Panc1 (cell line): Measurements from ENCODE around the gene LY6G6D. TPM values are rescaled to one million over a fixed set of nuclear protein-coding genes. Genes with fewer than 3 reads are reported as not detected.

Experiments
- ATAC-seq: fragments of 200-7000 bp; cut with Tn5 transposase; 2 replicates; pipeline ENCODE4 v1.9.1; 2020; ENCODE audit warnings: mild to moderate bottlenecking, moderate library complexity
- BruUV-seq: library from RNA; stranded (reverse); fragments of 400-500 nt; replicated peaks from 2 replicates; lab custom pipeline; 2021; lab: Mats Ljungman, UMichigan
- CTCF ChIA-PET: fragments of 300-600 bp; sonication (Branson Sonifier 250); formaldehyde crosslinking; loops from one replicate; lab custom pipeline; 2022; ENCODE audit warnings: antibody characterized with exemption; lab: Charles Lee
- POLR2A ChIA-PET: fragments of 300-600 bp; sonication (Branson Sonifier 250); formaldehyde crosslinking; loops from one replicate; lab custom pipeline; 2022; ENCODE audit warnings: antibody characterized with exemption; lab: Charles Lee
- DNase-seq: peaks from one replicate; pipeline ENCODE4 v3.0.0-alpha.2; 2010; ENCODE audit warnings: low read depth, low spot score
- H3K27ac ChIP-seq: 2 replicates; pipeline ENCODE4 v1.5.1; 2011; ENCODE audit warnings: mild to moderate bottlenecking, low read length, inconsistent platforms
- H3K27me3 ChIP-seq: fragments of 200-500 bp; sonication (Bioruptor generic); 2 replicates; pipeline ENCODE4 v1.6.0; 2014; ENCODE audit warnings: low read length, inconsistent platforms; ENCODE audit not compliant: control insufficient read depth, insufficient read depth
- H3K36me3 ChIP-seq: fragments of 200-500 bp; sonication (Bioruptor generic); 2 replicates; pipeline ENCODE4 v1.5.1; 2014; ENCODE audit warnings: inconsistent platforms, mild to moderate bottlenecking, low read length, moderate library complexity; ENCODE audit not compliant: control insufficient read depth, insufficient read depth
- H3K4me1 ChIP-seq: 2 replicates; pipeline ENCODE4 v1.5.1; 2011; ENCODE audit warnings: inconsistent platforms, mild to moderate bottlenecking, low read length, moderate library complexity; ENCODE audit not compliant: control insufficient read depth, insufficient read depth
- H3K4me3 ChIP-seq, 2 experiments: 2 replicates each; pipeline ENCODE4 v1.5.1; 2011 to 2012; ENCODE audit warnings: low read depth in 2 of 2, low read length in 2 of 2, mild to moderate bottlenecking in 2 of 2, inconsistent platforms in 1 of 2, moderate library complexity in 1 of 2
- H3K9me3 ChIP-seq: fragments of 200-500 bp; sonication (Bioruptor generic); 2 replicates; pipeline ENCODE4 v1.5.1; 2014; ENCODE audit warnings: low read depth, mild to moderate bottlenecking, inconsistent platforms, low read length, moderate library complexity; ENCODE audit not compliant: control insufficient read depth, insufficient read depth
- CTCF ChIP-seq: fragments of 450-650 bp; IDR thresholded peaks from 2 replicates; pipeline ENCODE4 v1.5.1; 2017; ENCODE audit warnings: mild to moderate bottlenecking
- POLR2AphosphoS5 ChIP-seq: IDR thresholded peaks from 2 replicates; pipeline ENCODE4 v1.6.1; 2012; ENCODE audit warnings: mild to moderate bottlenecking, low read depth, low read length, moderate library complexity
- REST ChIP-seq, 2 experiments: IDR thresholded peaks; 2 replicates each; pipeline ENCODE4 v1.6.1; 2011 to 2012; ENCODE audit warnings: low read depth in 2 of 2, control low read depth in 1 of 2, low read length in 1 of 2, mild to moderate bottlenecking in 1 of 2, moderate library complexity in 1 of 2; ENCODE audit not compliant: insufficient read depth in 1 of 2
- SIN3A ChIP-seq: IDR thresholded peaks from 2 replicates; pipeline ENCODE4 v1.6.1; 2012; ENCODE audit warnings: low read depth, mild to moderate bottlenecking, low read length, moderate library complexity, borderline replicate concordance; ENCODE audit not compliant: insufficient read depth
- TCF7L2 ChIP-seq: IDR thresholded peaks from 2 replicates; pipeline ENCODE4 v1.6.1; 2011; ENCODE audit warnings: mild to moderate bottlenecking, low read depth, low read length, inconsistent platforms
- in situ Hi-C: cut with HindIII; loops from 2 replicates; pipeline ENCODE4 v1.10.0; 2016; ENCODE audit warnings: low sequenced_read_pairs, low pct_unique_long_range_greater_than_20kb
- intact Hi-C: fragments of 100-400 bp; cut with micrococcal nuclease; formaldehyde crosslinking; loops from one replicate; pipeline ENCODE4 v1.10.0; 2022; ENCODE audit not compliant: unreplicated experiment
- total RNA-seq: library from RNA; stranded (reverse); gene quantifications from one replicate; pipeline ENCODE4 v1.2.1, GENCODE V29; 2021; ENCODE audit not compliant: unreplicated experiment

Gene LY6G6D
- total RNA-seq, 1 experiment from 2014 or later = not detected

GRCh38 chr6:31681135-31681671 lies 33.9 kb upstream of the LY6G6D start:
- Histone ChIP-seq H3K4me1 (peaks cover 4% of the 10 kb centered on the region; the same call in 1 of the 2 replicates), H3K4me3 (no peak overlapping the region), H3K27me3 (no peaks in the 10 kb centered on the region), H3K36me3 (no peaks in the 10 kb centered on the region), H3K27ac (no peak overlapping the region), H3K9me3 (no peaks in the 10 kb centered on the region)
- in situ Hi-C loops = no loop called here
- no peak for TF ChIP-seq TCF7L2
- no peak for TF ChIP-seq SIN3A
- no peak for TF ChIP-seq REST (IDR thresholded peaks at IDR 0.05; ENCODE audit: insufficient read depth in 1 of 2, low read depth in 2 of 2, low read length in 1 of 2)
- TF ChIP-seq POLR2AphosphoS5 = no peak
- TF ChIP-seq CTCF = no peak
- ChIA-PET POLR2A (interaction anchor here (0.7 kb wide), 2 partner anchors 61 to 115 kb away, joined by 4 to 11 read pairs; no protein-coding TSS in a partner anchor), CTCF (interaction anchor here (0.6 kb wide), 1 partner anchor 13 kb away, joined by 3 read pairs; no protein-coding TSS in a partner anchor)
- ATAC-seq = no peak
- intact Hi-C loops = loop anchor here (5.0 kb wide), 2 partner anchors 91 to 151 kb away; no protein-coding TSS in a partner anchor
- DNase-seq = no peak
- BruUV-seq = no TSS peak

GRCh38 chr6:31683591-31683990 lies 31.6 kb upstream of the LY6G6D start:
- intact Hi-C loops = loop anchor here (5.0 kb wide), 2 partner anchors 89 to 149 kb away; no protein-coding TSS in a partner anchor
- CTCF ChIA-PET = no interaction called here
- DNase-seq (no peak), ATAC-seq (no peak)
- in situ Hi-C loops = no loop called here
- H3K27ac ChIP-seq = no peak overlapping the region
- no peaks in the 10 kb centered on the region for H3K9me3 ChIP-seq
- TF ChIP-seq SIN3A = no peak
- H3K4me3 ChIP-seq = no peak overlapping the region
- no TSS peak for BruUV-seq
- POLR2A ChIA-PET = no interaction called here
- 0 out of 2 replicates have a peak, but pooled peaks cover 2% of the 10 kb centered on the region for H3K36me3 ChIP-seq
- peaks cover 4% of the 10 kb centered on the region; the same call in 1 of the 2 replicates for H3K4me1 ChIP-seq
- H3K27me3 ChIP-seq = no peaks in the 10 kb centered on the region

GRCh38 chr6:31686483-31686882 lies 28.7 kb upstream of the LY6G6D start:
- BruUV-seq = no TSS peak
- DNase-seq (no peak), ATAC-seq (no peak)
- Histone ChIP-seq H3K9me3 (no peaks in the 10 kb centered on the region), H3K36me3 (0 out of 2 replicates have a peak, but pooled peaks cover 5% of the 10 kb centered on the region), H3K4me1 (no peaks in the 10 kb centered on the region), H3K27ac (no peak overlapping the region), H3K4me3 (no peak overlapping the region), H3K27me3 (no peaks in the 10 kb centered on the region)
- CTCF ChIA-PET = no interaction called here
- in situ Hi-C loops (no loop called here), intact Hi-C loops (no loop called here)
- POLR2A ChIA-PET = no interaction called here
- TF ChIP-seq TCF7L2 (no peak), SIN3A (no peak), POLR2AphosphoS5 (no peak), REST (IDR thresholded peaks at IDR 0.05; ENCODE audit: insufficient read depth in 1 of 2, low read depth in 2 of 2, low read length in 1 of 2) (no peak), CTCF (no peak)
